Tibial artery (tissue), 4 donors: ENCODE data around the gene MCC.

Experiments
- DNase-seq, 2 donors: peaks; one replicate each; pipeline ENCODE4 v3.0.0-alpha.2; 2019
- H3K27ac ChIP-seq, 2 donors: fragments of 200-600 bp; sonication (generic) in 1 of 2; 1 replicate in 1 of 2; 2 replicates in 1 of 2; pipeline ENCODE4 v1.5.1; 2018 to 2019; ENCODE audit warnings: mild to moderate bottlenecking in 1 of 2
- H3K27me3 ChIP-seq, 2 donors: fragments of 200-600 bp; sonication (generic) in 1 of 2; one replicate each; pipeline versions ENCODE4 v1.5.1 to v1.6.0; 2016 to 2019
- H3K36me3 ChIP-seq, 3 donors: fragments of 200-600 bp; sonication (generic) in 2 of 3; one replicate each; pipeline ENCODE4 v1.5.1; 2016 to 2019; ENCODE audit warnings: mild to moderate bottlenecking in 2 of 3
- H3K4me1 ChIP-seq, 4 donors: fragments of 200-600 bp; sonication (generic) in 2 of 4; 1 replicate in 3 of 4; 2 replicates in 1 of 4; pipeline ENCODE4 v1.5.1; 2016 to 2019
- H3K4me3 ChIP-seq, 2 donors: fragments of 200-600 bp; sonication (generic) in 1 of 2; 1 replicate in 1 of 2; 2 replicates in 1 of 2; pipeline ENCODE4 v1.5.1; 2018 to 2019; ENCODE audit warnings: mild to moderate bottlenecking in 2 of 2
- H3K9me3 ChIP-seq, 3 donors: fragments of 200-600 bp; sonication (generic) in 1 of 3; one replicate each; pipeline ENCODE4 v1.5.1; 2016 to 2019
- CTCF ChIP-seq, 2 experiments: fragments of 200-600 bp in 1 of 2; fragments of 450-650 bp in 1 of 2; IDR thresholded peaks; one replicate each; pipeline ENCODE4 v1.5.1; 2017 to 2019; ENCODE audit warnings: antibody characterized with exemption in 2 of 2, mild to moderate bottlenecking in 1 of 2, moderate library complexity in 1 of 2
- intact Hi-C: fragments of 100-400 bp; cut with DNase I; formaldehyde crosslinking; loops from one replicate; pipeline ENCODE4 v1.15.0; 2023; ENCODE audit warnings: low total_unique reads

The MCC gene

GRCh38 chr5:113223831-113224604, 264.2 kb downstream of the MCC start:
- no peaks in the 10 kb centered on the region for H3K36me3 ChIP-seq
- intact Hi-C loops = no loop called here
- no peaks in the 10 kb centered on the region for H3K4me1 ChIP-seq
- no peaks in the 10 kb centered on the region for H3K9me3 ChIP-seq
- no peak overlapping the region for H3K4me3 ChIP-seq
- no peak overlapping the region for H3K27ac ChIP-seq
- H3K27me3 ChIP-seq = no peaks in the 10 kb centered on the region
- DNase-seq = no peak
- no peak for TF ChIP-seq CTCF (IDR thresholded peaks at IDR 0.05)

GRCh38 chr5:113223315-113223714, 264.9 kb downstream of the MCC start:
- intact Hi-C loops = no loop called here
- no peak overlapping the region for H3K27ac ChIP-seq
- H3K27me3 ChIP-seq = no peaks in the 10 kb centered on the region
- no peak for TF ChIP-seq CTCF (IDR thresholded peaks at IDR 0.05)
- H3K4me3 ChIP-seq = no peak overlapping the region
- H3K4me1 ChIP-seq = no peaks in the 10 kb centered on the region
- DNase-seq = no peak
- no peaks in the 10 kb centered on the region for H3K9me3 ChIP-seq
- H3K36me3 ChIP-seq = no peaks in the 10 kb centered on the region

GRCh38 chr5:113221294-113222176, 266.7 kb downstream of the MCC start:
- no peaks in the 10 kb centered on the region for H3K27me3 ChIP-seq
- H3K27ac ChIP-seq = no peak overlapping the region

GRCh38 chr5:113219695-113220094, 268.6 kb downstream of the MCC start:
- Histone ChIP-seq H3K36me3 (no peaks in the 10 kb centered on the region), H3K27ac (no peak overlapping the region), H3K27me3 (no peaks in the 10 kb centered on the region), H3K4me3 (no peak overlapping the region), H3K4me1 (no peaks in the 10 kb centered on the region), H3K9me3 (no peaks in the 10 kb centered on the region)
- TF ChIP-seq CTCF (IDR thresholded peaks at IDR 0.05) = no peak
- intact Hi-C loops = no loop called here
- DNase-seq = no peak

More at GRCh38 chr5:113221294-113222176, 266.7 kb downstream of the MCC start:
- no peaks in the 10 kb centered on the region for H3K9me3 ChIP-seq
- H3K4me3 ChIP-seq = no peak overlapping the region
- DNase-seq = no peak
- no peaks in the 10 kb centered on the region for H3K36me3 ChIP-seq
- H3K4me1 ChIP-seq = no peaks in the 10 kb centered on the region
- intact Hi-C loops = no loop called here
- TF ChIP-seq CTCF (IDR thresholded peaks at IDR 0.05) = no peak

- DNase-seq = no peak
- Histone ChIP-seq H3K9me3 (no peaks in the 10 kb centered on the region), H3K4me3 (no peak overlapping the region), H3K27ac (no peak overlapping the region), H3K27me3 (no peaks in the 10 kb centered on the region), H3K36me3 (no peaks in the 10 kb centered on the region), H3K4me1 (no peaks in the 10 kb centered on the region)
- TF ChIP-seq CTCF (IDR thresholded peaks at IDR 0.05) = no peak
- intact Hi-C loops = no loop called here
Measured at GRCh38 chr5:113218906-113219517, 269.2 kb downstream of the MCC start.
